Ovary (tissue), 10 donors: ENCODE data around the gene EDN1. TPM values are rescaled to one million over a fixed set of nuclear protein-coding genes. Genes with fewer than 3 reads are reported as not detected.

ENCODE experiments used
- DNase-seq, 5 donors: peaks; one replicate each; pipeline ENCODE4 v3.0.0-alpha.2; 2019 to 2020
- H3K27ac ChIP-seq, 2 donors: fragments of 200-600 bp; one replicate each; pipeline versions ENCODE4 v1.5.1 to v1.8.0; 2019 to 2022
- H3K27me3 ChIP-seq: fragments of 200-600 bp; one replicate; pipeline ENCODE4 v1.8.0; 2022
- H3K36me3 ChIP-seq: fragments of 200-600 bp; sonication (generic); one replicate; pipeline ENCODE4 v1.5.1; 2019
- H3K4me1 ChIP-seq: one replicate; pipeline ENCODE4 v1.8.1; 2013; ENCODE audit warnings: mild to moderate bottlenecking, moderate library complexity; ENCODE audit not compliant: insufficient read depth
- H3K4me3 ChIP-seq: fragments of 200-600 bp; sonication (generic); one replicate; pipeline ENCODE4 v1.5.1; 2017
- H3K9me3 ChIP-seq, 2 donors: fragments of 200-600 bp in 1 of 2; sonication (generic) in 1 of 2; one replicate each; pipeline versions ENCODE4 v1.5.1 to v1.8.1; 2013 to 2019; ENCODE audit warnings: mild to moderate bottlenecking in 1 of 2, moderate library complexity in 1 of 2
- CTCF ChIP-seq, 3 donors: fragments of 450-650 bp in 2 of 3; fragments of 200-600 bp in 1 of 3; IDR thresholded peaks; one replicate each; pipeline versions ENCODE4 v1.5.1 to v1.8.0; 2016 to 2022; ENCODE audit warnings: antibody characterized with exemption in 3 of 3, mild to moderate bottlenecking in 1 of 3
- EP300 ChIP-seq: sonication (generic); formaldehyde crosslinking; IDR thresholded peaks from one replicate; pipeline ENCODE4 v1.6.1; 2017; ENCODE audit warnings: antibody characterized with exemption
- POLR2A ChIP-seq: fragments of 450-650 bp; IDR thresholded peaks from one replicate; pipeline ENCODE4 v1.6.1; 2017; ENCODE audit warnings: antibody characterized with exemption, mild to moderate bottlenecking, moderate library complexity
- WGBS, 3 donors: extraction: QIAGEN DNeasy Blood & Tissue Kit in 1 of 3; methylation state at CpG; one replicate each; pipeline versions ENCODE4 v1.1.5 to v1.1.7; 2013 to 2017; 5-methylcytosine and 5-hydroxymethylcytosine counted together
- intact Hi-C, 4 donors: fragments of 100-400 bp; cut with DNase I; formaldehyde crosslinking; loops; one replicate each; pipeline versions ENCODE4 v1.11.0 to v1.15.1; 2022 to 2023
- long read RNA-seq, 3 donors: library from polyadenylated mRNA in 2 of 3; unstranded in 2 of 3; transcript quantifications; one replicate each; pipeline ENCODE4 v2.0.0 and lab custom pipeline, GENCODE V29; 2021 to 2026
- polyA plus RNA-seq, 2 donors: library from polyadenylated mRNA; stranded (reverse); fragments of 200-250 nt in 1 of 2; fragments of 350-450 nt in 1 of 2; fragmentation: Illumina TruSeq in 1 of 2; extraction: RNeasy Lipid Tissue Mini Kit (QIAGEN cat#74804) in 1 of 2; gene quantifications; one replicate each; pipeline ENCODE4 v1.2.3, GENCODE V29; 2013 to 2014
- total RNA-seq, 7 donors: library from RNA; depleted of rRNA in 2 of 7; stranded (reverse); fragments of >200 nt in 2 of 7; fragmentation: NEBNext Ultra II Directional in 3 of 7; extraction: Animal tissue kit (Norgen Biotek cat#: 25700) in 3 of 7; gene quantifications; one replicate each; pipeline versions ENCODE4 v1.1.0 to v1.2.4, GENCODE V29; 2016 to 2023
- donor health status: DM: no; HTN: no; CAD: no; lungs with moderate emphysema.
- donor health status: DM: no; HTN: no; CAD: no.
- donor health status: Bipolar disorder and iron deficiency.
- donor health status: DM: yes; HTN: yes; CAD: no.
- donor health status: DM: no; HTN: no; CAD: no.
- donor health status: DM: yes; HTN: yes; CAD: no.

EDN1 gene
- total RNA-seq = 10 to 100 TPM in 1 of 7 donors, 1 to 10 TPM in 5, under 1 TPM in 1; 0.95 to 11.1 (median 3.1) TPM
- polyA plus RNA-seq = 1 to 10 TPM; 2.0 to 8.0 TPM
- long read RNA-seq, donor 1, partial matches to known transcripts = 0 of 1 reads
- long read RNA-seq, donor 1, other reads (novel, unspliced or antisense) = 0 of 1 reads
- long read RNA-seq, donor 2 = 0 reads
- long read RNA-seq, donor 3, transcript EDN1-201 (5 exons, 2,033 nt) = major isoform, 5 of 7 reads
- long read RNA-seq, donor 3, partial matches to known transcripts = 0 of 7 reads
- long read RNA-seq, donor 3, other reads (novel, unspliced or antisense) = 2 of 7 reads

- peak within 1 kb of the TSS; percentile 30 for H3K4me3 ChIP-seq
- no peaks in the 10 kb centered on the region for H3K36me3 ChIP-seq
- TF ChIP-seq EP300 = no peak
- peak; percentile 23 for TF ChIP-seq POLR2A
- peak in 1 of 3 donors; percentile 21 for TF ChIP-seq CTCF (IDR thresholded peaks at IDR 0.05)
- intact Hi-C loops = loop anchor here in 1 of 4 donors (10.0 kb wide), 1 partner anchor 315 kb away; no protein-coding TSS in a partner anchor
- no peaks in the 10 kb centered on the region for H3K4me1 ChIP-seq
- peak; percentile 40 to 68 (median 58) for DNase-seq
- H3K27ac ChIP-seq = no peak within 1 kb of the TSS
- H3K27me3 ChIP-seq = no peaks in the 10 kb centered on the region
- no peaks in the 10 kb centered on the region for H3K9me3 ChIP-seq
- 0 to 1% (median 1%) methylated on average over 38 of the region's 38 CpGs for WGBS, 3 donors
These were observed at the start of gene EDN1 for GRCh38 chr6:12289933-12290820. Gene EDN1 (plus strand): TSS chr6:12290361. CDS start chr6:12290630, 269 bp downstream.

- Histone ChIP-seq H3K4me3 (no peak overlapping the region), H3K27me3 (no peaks in the 10 kb centered on the region), H3K36me3 (no peaks in the 10 kb centered on the region), H3K4me1 (no peaks in the 10 kb centered on the region), H3K27ac (no peak overlapping the region), H3K9me3 (no peaks in the 10 kb centered on the region)
- WGBS, 3 donors = 83 to 89% (median 88%) methylated on average over 3 of the region's 3 CpGs
- no peak for DNase-seq
- TF ChIP-seq POLR2A = no peak
- no peak for TF ChIP-seq EP300
- no peak for TF ChIP-seq CTCF (IDR thresholded peaks at IDR 0.05)
- intact Hi-C loops = no loop called here
These were observed 48.5 kb upstream of the EDN1 start for GRCh38 chr6:12241493-12242175.

GRCh38 chr6:12243169-12243568 lies 47.0 kb upstream of the EDN1 start:
- Histone ChIP-seq H3K36me3 (no peaks in the 10 kb centered on the region), H3K4me3 (no peak overlapping the region), H3K4me1 (no peaks in the 10 kb centered on the region), H3K9me3 (no peaks in the 10 kb centered on the region), H3K27me3 (no peaks in the 10 kb centered on the region), H3K27ac (no peak overlapping the region)
- no peak for DNase-seq
- WGBS, 3 donors = 82 to 86% (median 85%) methylated on average over 2 of the region's 2 CpGs
- no peak for TF ChIP-seq CTCF (IDR thresholded peaks at IDR 0.05)
- TF ChIP-seq EP300 = no peak
- TF ChIP-seq POLR2A = no peak
- intact Hi-C loops = no loop called here

GRCh38 chr6:12245360-12245759 lies 44.8 kb upstream of the EDN1 start:
- intact Hi-C loops = no loop called here
- Histone ChIP-seq H3K36me3 (no peaks in the 10 kb centered on the region), H3K27me3 (no peaks in the 10 kb centered on the region), H3K27ac (no peak overlapping the region), H3K4me1 (no peaks in the 10 kb centered on the region), H3K9me3 (no peaks in the 10 kb centered on the region), H3K4me3 (no peak overlapping the region)
- no peak for TF ChIP-seq EP300
- TF ChIP-seq CTCF (IDR thresholded peaks at IDR 0.05) = no peak
- TF ChIP-seq POLR2A = no peak
- no peak for DNase-seq
- 66 to 71% (median 67%) methylated on average over 1 of the region's 1 CpG for WGBS, 3 donors
